ENCODE results near the gene EPHX1.

Gene EPHX1

GRCh38 chr1:225842788-225843425, 33.0 kb downstream of the EPHX1 start:
- DNase-seq (ENCODE audit: low read depth) = no peak

- no peak for DNase-seq (ENCODE audit: low read depth)
These were observed 33.5 kb downstream of the EPHX1 start for GRCh38 chr1:225843426-225843795.

DNA sequence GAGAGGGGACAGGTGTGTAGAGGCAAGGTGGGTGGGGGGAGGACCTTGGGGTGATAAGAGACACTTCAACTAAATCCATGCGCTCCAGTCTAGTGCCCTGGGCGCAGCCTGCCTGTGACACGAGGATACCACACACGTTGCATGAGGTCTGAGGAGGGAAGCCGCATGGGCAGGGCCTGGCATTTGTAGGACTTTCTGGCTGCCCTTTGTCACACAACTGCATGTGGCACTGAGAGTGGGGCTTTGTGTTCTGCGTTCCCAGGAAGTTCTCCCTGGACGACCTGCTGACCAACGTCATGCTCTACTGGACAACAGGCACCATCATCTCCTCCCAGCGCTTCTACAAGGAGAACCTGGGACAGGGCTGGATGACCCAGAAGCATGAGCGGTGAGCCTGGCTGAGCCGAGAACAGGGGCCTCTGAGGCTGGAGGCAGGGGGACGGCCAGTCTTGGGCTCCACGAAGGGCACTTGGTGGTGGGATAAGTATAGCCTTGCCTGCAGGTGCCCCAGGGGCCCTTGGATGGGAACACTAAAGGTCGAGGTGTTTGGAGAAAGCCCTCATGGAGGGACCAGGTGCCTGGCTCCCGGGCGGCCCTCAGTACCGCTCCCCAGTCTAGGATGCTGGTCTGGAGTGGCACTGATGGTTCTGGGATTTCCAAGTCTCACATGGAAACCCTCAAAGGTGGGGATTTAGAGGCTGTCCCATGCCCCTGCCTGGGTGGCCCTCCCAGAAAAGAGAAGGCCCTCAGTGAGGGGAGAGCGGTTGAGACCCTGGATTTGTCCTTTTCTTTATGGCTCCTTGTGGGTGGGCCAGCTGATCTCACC, 34.5 kb downstream of the EPHX1 start:
- no peak for DNase-seq (ENCODE audit: low read depth)

GRCh38 chr1:225845097-225845496, 35.2 kb downstream of the EPHX1 start:
- DNase-seq (ENCODE audit: low read depth) = no peak

- DNase-seq (ENCODE audit: low read depth) = peak; percentile 18
These were observed 35.8 kb downstream of the EPHX1 start for GRCh38 chr1:225845571-225846259.

- no peak for DNase-seq (ENCODE audit: low read depth)
These were observed 36.7 kb downstream of the EPHX1 start for GRCh38 chr1:225846331-225847310.

DNA sequence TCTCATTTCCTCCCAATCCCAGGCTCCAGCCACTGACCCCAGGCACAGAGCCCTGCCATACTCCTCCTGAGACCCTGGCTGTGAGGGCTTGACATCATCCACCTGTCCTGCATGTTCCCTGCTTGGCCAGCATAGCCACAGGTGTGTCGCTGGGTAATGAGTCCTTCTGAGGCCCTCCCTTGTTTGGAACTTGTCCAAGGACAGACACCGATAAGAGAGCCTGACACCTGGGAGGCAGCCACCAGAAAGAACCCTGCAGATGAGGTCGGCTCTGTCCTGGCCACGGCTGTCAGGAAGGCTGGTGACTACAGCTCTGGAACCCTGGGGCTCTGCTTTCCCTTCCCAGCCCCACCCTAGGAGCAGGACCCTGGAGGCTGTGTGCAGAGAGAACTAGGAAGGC, 37.7 kb downstream of the EPHX1 start:
- no peak for DNase-seq (ENCODE audit: low read depth)

- DNase-seq (ENCODE audit: low read depth) = no peak
These were observed 38.4 kb downstream of the EPHX1 start for GRCh38 chr1:225848030-225848955.

DNA sequence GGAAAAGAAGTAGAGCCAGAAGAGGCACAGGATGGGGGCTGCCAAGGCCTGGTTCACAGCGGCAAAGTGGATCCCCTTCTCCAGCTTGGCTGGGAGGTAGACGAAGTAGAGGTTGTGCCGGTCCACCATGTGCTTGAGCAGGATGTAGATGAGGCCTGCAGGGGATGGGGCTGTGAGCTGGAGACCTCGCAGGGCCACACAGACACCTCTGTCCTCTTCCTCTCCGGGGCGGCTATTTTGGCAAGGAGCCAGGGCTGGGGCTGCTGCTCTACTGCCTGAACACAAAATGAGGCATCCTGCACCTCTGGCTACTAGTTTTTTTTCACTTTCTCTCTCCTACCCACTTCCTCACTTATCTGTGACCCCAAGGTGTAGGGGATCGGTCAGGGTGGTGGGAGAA, 40.0 kb downstream of the EPHX1 start:
- no peak for DNase-seq (ENCODE audit: low read depth)

DNA sequence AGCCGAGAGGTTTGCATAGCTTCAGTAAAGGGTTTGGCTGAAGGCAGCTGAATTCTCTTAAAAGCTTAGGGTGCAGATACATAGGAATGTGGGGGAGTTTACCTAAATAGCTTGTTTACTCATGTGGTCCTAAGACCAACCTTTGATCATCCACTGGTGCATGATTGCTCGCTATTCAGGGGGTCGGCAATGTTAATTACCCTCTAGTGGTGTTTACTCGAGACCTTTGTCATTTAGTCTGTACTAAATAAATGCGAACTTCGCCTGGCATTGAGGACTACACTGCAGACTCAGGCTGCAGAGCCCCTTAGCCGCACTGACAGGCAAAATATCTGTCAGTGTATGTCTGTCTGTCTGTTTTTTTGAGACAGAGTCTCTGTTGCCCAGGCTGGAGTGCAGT, 40.4 kb downstream of the EPHX1 start:
- DNase-seq (ENCODE audit: low read depth) = no peak

DNA sequence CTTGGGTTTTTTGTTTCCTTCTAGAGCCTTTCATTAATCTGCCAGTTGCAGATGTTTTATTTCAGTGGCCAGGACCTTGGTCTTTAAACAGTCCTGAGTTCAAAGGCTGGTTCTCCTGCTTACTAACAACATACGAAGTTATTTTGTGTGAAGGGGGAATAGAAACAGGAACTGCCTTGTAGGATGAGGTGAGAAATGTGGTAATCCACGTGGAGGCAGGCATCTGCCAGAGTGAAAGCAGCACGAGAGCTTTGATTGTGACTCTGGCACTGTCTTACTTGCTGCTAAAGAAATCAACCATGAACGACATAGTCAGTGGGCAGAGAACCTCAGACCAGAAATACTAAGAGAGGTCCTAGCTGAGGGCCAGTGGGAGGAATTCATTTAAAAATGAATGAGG, 41.9 kb downstream of the EPHX1 start:
- no peak for DNase-seq (ENCODE audit: low read depth)

DNA sequence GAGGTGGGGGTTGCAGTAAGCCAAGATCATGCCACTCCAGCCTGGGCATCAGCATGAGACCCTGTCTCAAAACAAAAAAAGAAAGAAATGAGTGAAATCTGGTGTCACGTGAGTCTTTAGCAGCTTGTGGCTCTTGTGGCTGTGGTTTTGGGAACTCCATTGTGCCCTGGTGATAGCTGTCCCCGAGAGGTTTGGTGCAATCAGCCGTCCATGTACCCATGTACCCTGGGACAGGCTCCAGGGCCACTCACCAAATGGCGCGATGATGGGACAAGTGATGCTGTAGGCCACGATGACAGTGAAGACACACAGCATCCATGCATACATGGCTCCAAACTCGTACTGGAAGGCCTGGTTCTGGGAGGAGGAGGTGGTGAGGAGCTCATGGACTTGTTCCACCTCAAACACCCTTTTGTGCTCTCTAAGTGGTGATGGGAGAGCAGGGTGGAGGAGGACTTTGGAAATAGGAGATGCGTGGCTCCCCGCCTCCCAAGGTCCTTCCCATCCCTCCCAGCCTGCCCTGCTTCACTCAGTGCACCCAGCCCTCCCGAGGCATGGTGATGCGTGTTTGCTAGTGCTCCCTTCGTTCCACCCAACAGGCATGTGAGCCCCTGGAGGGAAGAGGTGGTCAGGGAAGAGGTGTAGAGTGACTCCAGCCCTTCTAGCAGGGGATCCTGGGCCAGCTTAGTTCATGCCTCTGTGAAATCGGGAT, 42.6 kb downstream of the EPHX1 start:
- no peak for DNase-seq (ENCODE audit: low read depth)

DNA sequence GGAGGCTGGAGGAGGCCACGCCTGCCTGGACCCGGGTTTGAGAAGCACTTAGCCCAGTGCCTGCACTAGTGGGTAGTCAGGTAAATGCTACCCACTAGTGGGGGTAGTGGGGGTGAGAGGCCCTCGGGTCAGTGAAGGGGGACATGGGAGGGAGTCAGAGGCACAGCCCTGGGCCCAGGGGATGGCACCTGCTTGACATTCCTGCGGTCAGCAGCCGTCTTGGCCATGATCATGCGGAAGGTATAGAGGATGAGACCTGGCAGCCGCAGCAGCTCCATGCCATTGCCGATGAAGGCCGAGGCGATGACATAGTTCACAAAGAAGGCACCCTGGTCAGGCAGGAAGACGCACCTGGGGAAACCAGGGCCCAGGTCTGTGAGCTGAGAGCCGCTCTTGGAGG, 43.5 kb downstream of the EPHX1 start:
- no peak for DNase-seq (ENCODE audit: low read depth)

GRCh38 chr1:225855503-225856300, 45.8 kb downstream of the EPHX1 start:
- DNase-seq (ENCODE audit: low read depth) = no peak

DNA sequence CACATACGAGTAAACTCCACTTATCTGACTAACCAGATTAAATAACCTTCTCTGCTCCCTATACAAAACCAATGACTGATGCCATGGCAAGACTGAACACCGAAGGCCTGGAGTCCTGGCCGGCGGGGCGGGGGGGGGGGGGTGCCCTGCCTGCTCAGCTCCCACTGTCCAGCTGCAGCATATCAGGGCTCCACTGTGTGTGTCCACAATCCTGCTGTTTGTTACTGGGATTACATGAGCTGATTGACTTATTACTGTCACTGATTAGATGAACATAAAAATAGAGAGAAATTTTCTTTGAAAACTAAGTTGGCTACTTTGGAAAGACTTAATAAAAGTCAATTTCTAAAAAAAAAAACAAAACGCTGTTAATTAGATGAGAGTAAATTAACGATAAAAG, 47.3 kb downstream of the EPHX1 start:
- DNase-seq (ENCODE audit: low read depth) = no peak

DNA sequence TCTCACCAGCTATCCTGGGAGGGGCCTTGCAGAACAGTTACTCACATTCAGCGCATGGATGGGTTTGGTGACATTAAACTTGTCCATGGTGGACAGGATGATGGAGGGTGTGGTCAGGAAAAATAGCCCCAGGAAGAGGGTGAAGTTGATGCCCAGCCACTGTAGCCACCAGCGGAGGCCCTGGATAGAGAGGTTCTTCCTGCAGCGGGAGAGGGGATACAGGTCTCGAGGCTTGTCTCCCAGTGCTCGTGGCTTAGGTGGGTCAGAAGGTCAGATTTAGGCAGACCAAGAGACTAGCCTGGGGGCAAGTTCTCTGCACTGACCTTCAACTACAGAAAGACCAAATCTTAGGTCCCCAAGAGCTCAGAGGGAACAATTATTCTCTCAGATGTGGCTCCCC, 49.2 kb downstream of the EPHX1 start:
- no peak for DNase-seq (ENCODE audit: low read depth)

DNA sequence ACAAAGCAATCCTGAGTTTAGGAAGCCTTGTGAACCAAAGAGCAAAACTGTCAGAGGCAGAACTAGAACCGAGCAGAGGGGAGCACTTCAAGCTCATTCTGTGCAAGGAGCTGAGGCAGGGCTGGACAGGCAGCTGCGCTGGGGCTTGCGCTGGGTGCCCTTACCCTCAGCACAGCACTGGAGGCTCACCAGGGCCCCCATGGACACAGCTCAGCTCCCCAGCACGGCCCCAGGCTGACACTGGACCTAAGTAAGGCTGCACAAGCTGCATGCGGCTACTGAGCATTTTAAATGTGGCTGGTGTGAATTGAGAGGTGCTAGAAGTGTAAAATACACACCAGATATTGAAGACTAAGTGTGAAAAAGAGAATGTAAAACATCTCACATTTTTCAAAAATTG, 50.2 kb downstream of the EPHX1 start:
- no peak for DNase-seq (ENCODE audit: low read depth)

GRCh38 chr1:225860876-225861441, 51.0 kb downstream of the EPHX1 start:
- no peak for DNase-seq (ENCODE audit: low read depth)
